ENCODE results near the gene GORASP1. TPM values are rescaled to one million over a fixed set of nuclear protein-coding genes. Genes with fewer than 3 reads are reported as not detected.
"Not testable (repeated sequence)": the region's sequence is repeated elsewhere in the genome, so short reads cannot be mapped to it uniquely, and the experiment has no call there.

GORASP1 gene
- total RNA-seq, 1 donor from 2014 or later = 35.6 TPM

DNA sequence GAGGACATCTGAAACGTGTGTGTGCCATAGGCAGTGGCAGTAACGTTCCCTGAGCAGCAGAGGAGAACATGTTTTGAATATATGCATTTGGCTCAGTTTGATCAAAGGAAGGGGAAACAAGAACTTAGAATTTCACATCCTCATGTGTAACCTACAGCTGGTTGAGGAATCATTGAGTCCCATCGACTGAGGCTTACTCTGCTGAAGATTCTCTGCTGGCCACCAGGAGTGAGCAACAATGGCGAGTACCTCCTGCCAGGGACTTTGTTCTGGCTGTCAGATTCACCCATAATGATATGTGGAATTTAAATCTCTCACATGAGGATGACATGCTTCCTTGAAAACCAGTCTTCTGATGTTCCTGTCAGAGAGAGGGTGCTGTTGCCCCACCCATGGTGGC is 21.3 kb downstream of the GORASP1 start:
- no peak overlapping the region for H3K4me3 Mint-ChIP-seq
- intact Hi-C loops (cut with micrococcal nuclease) = no loop called here
- no peak for DNase-seq (ENCODE audit: low spot score)
- H3K4me1 Mint-ChIP-seq (ENCODE audit: low read depth) = peaks cover 23% of the 10 kb centered on the region
- no peaks in the 10 kb centered on the region for H3K9me3 Mint-ChIP-seq
- H3K36me3 Mint-ChIP-seq (ENCODE audit: low read depth) = peaks cover 50% of the 10 kb centered on the region
- H3K27ac Mint-ChIP-seq = no peak overlapping the region
- no peaks in the 10 kb centered on the region for H3K27me3 Mint-ChIP-seq (ENCODE audit: insufficient read depth)

DNA sequence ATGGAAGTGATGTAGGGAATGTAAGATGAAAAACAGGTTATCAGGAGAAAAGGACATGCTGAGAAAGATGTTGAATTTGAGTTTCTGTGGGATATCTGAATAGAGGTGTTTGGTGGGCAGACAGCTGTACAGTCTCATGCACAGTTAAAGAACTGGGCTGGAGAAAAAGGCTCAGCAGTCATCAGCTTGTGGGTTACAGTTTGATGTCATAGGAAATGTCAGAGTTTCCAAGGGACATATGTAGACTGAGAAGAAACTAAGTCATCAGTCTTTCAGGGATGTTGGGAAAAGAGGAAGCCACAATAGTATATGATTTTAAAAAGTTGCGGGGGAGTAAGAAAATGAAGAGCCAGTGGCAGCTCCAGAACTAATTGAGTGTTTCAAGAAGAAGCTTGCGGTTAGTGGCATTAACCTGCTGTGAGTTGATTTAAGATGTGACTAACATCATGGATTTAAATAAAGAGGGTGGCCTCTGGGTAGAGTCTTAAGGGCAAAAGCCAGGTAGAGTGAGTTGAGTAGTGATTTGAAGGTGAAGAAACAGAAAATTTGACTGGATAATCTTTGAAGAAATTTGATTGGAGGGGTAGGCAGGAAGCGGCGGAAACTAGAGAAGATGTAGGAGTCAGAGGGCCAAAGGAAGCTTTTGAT is 24.6 kb downstream of the GORASP1 start:
- peaks cover 42% of the 10 kb centered on the region for H3K36me3 Mint-ChIP-seq (ENCODE audit: low read depth)
- peaks cover 45% of the 10 kb centered on the region for H3K4me1 Mint-ChIP-seq (ENCODE audit: low read depth)
- no peaks in the 10 kb centered on the region for H3K27me3 Mint-ChIP-seq (ENCODE audit: insufficient read depth)
- H3K27ac Mint-ChIP-seq = peak overlapping the region; percentile 16
- H3K4me3 Mint-ChIP-seq = no peak overlapping the region
- H3K9me3 Mint-ChIP-seq = no peaks in the 10 kb centered on the region
- intact Hi-C loops (cut with micrococcal nuclease) = no loop called here
- DNase-seq (ENCODE audit: low spot score) = no peak

DNA sequence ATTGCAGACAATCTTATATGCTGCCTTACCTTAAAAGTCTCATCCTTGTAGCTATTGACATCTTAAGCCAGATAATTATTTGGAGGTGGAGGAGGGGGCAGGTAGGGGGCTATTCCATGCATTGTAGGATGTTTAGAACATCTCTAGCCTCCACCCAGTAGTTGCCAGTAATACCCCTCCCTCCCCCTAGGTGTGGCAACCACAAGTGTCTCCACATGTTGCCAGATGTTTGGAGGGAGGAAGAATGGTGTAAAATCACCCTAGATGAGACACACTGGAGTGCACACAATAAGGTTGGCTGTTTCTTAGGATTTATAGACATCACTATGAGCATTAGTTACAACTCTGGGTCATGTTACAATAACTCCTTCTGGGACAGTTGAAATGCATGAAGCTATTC is 27.4 kb downstream of the GORASP1 start:
- peaks cover 53% of the 10 kb centered on the region for H3K36me3 Mint-ChIP-seq (ENCODE audit: low read depth)
- peaks cover 3% of the 10 kb centered on the region for H3K9me3 Mint-ChIP-seq
- DNase-seq (ENCODE audit: low spot score) = no peak
- H3K27ac Mint-ChIP-seq = no peak overlapping the region
- no peaks in the 10 kb centered on the region for H3K27me3 Mint-ChIP-seq (ENCODE audit: insufficient read depth)
- no peak overlapping the region for H3K4me3 Mint-ChIP-seq
- intact Hi-C loops (cut with micrococcal nuclease) = no loop called here
- H3K4me1 Mint-ChIP-seq (ENCODE audit: low read depth) = peaks cover 52% of the 10 kb centered on the region

DNA sequence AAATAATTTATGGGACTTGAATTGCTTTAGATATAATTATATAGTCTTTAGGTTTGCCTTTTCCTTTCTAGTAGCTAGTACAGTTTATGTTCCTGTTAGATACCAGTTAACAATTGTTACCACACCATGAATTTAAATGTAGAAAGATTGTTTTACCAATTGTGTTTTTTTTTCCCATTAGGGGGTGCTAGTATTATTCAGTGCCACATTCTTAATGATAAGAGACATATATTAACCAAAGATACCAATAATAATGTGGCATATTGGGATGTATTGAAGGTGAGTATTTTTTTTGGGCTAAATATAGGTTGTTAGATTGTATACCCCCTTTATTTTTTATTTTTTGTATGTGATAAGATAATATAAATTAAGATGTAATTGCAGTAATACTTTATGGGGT is 27.9 kb downstream of the GORASP1 start:
- intact Hi-C loops (cut with micrococcal nuclease) = no loop called here
- Mint-ChIP-seq H3K4me1 (ENCODE audit: low read depth) (peaks cover 52% of the 10 kb centered on the region), H3K36me3 (ENCODE audit: low read depth) (peaks cover 57% of the 10 kb centered on the region), H3K27ac (no peak overlapping the region), H3K27me3 (ENCODE audit: insufficient read depth) (no peaks in the 10 kb centered on the region), H3K9me3 (peaks cover 6% of the 10 kb centered on the region), H3K4me3 (no peak overlapping the region)
- no peak for DNase-seq (ENCODE audit: low spot score)

DNA sequence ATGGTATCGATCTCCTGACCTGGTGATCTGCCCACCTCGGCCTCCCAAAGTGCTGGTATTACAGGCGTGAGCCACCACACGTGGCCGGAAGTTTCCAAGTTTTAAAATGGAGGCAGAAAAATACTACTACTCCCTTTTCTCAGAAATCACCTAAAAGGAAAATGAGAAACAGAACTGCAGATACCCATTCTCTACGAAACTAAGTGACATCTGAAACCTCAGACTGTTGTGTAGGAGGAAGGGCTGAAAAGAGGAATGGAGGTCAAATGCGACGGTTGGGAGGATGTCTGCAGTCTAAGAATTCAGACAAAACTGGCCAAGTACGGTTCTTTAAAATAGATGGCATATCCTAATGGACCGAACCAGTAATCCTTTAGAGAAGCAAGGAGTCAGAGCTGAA is 31.5 kb downstream of the GORASP1 start:
- intact Hi-C loops (cut with micrococcal nuclease) = no loop called here
- no peak for DNase-seq (ENCODE audit: low spot score)
- Mint-ChIP-seq H3K4me1 (ENCODE audit: low read depth) (peaks cover 27% of the 10 kb centered on the region), H3K4me3 (no peak overlapping the region), H3K9me3 (peaks cover 6% of the 10 kb centered on the region), H3K27me3 (ENCODE audit: insufficient read depth) (no peaks in the 10 kb centered on the region), H3K36me3 (ENCODE audit: low read depth) (peaks cover 62% of the 10 kb centered on the region), H3K27ac (peak overlapping the region; percentile 10)

DNA sequence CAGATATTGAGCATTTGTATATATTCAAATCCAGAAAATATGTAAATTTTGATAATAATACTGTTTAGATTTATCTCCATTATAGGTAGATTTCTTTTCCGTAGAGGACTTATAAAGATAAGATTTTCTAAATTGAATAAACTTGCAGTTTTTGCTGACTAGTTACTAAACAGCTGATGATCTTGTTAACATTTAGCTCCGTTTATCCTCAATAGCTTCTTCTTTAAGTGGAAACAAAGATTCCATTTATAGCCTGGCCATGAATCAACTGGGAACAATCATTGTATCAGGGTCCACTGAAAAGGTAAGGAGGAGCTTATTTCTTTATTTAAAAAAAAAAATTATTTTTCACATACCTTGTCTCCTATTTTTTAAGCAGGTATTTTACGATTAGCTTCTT is 38.9 kb downstream of the GORASP1 start:
- no peak overlapping the region for H3K27ac Mint-ChIP-seq
- H3K9me3 Mint-ChIP-seq = no peaks in the 10 kb centered on the region
- intact Hi-C loops (cut with micrococcal nuclease) = no loop called here
- no peak overlapping the region for H3K4me3 Mint-ChIP-seq
- peaks cover 7% of the 10 kb centered on the region for H3K4me1 Mint-ChIP-seq (ENCODE audit: low read depth)
- no peaks in the 10 kb centered on the region for H3K27me3 Mint-ChIP-seq (ENCODE audit: insufficient read depth)
- peaks cover 54% of the 10 kb centered on the region for H3K36me3 Mint-ChIP-seq (ENCODE audit: low read depth)
- no peak for DNase-seq (ENCODE audit: low spot score)

DNA sequence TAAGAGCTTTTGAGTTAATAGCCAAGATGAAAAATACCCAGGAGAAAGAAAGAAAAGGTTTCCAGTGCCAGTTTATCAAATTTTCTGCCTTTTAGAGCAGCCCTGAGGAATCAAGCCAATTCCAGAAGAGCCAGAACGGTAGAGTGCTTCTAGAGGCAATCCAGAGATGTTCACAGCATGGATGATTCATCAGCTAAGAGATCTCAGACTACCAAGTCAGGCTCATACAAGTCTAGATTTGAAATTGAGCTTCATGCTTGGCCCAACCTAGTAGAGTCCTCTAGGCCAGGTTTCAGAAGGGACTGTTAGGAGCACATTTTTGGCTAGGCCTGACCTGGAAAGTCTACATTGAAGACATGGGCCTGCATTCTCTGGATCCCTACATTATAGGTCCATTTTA is 40.1 kb downstream of the GORASP1 start:
- Mint-ChIP-seq H3K36me3 (ENCODE audit: low read depth) (peaks cover 44% of the 10 kb centered on the region), H3K27me3 (ENCODE audit: insufficient read depth) (no peaks in the 10 kb centered on the region), H3K9me3 (no peaks in the 10 kb centered on the region), H3K4me1 (ENCODE audit: low read depth) (peaks cover 7% of the 10 kb centered on the region), H3K4me3 (no peak overlapping the region), H3K27ac (no peak overlapping the region)
- intact Hi-C loops (cut with micrococcal nuclease) = no loop called here
- no peak for DNase-seq (ENCODE audit: low spot score)

DNA sequence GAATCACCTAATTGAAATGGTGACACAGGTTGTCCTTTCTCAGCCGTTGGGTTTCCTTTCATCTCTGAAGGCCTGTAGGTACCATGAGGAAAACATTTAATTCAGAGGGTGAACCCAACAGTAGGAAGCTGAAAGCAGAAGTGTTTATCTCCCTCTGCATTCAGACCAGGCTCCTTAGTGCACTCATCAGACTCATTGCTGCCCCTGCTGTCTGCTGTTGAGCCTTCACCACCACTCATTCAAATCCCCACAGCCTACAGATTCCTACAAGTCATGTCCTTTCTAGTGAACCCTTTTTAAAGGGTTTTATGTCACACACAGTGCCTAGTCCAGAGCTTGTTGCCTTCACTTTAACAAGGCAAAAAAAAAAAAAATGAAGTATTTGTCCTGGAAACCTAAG is 42.2 kb downstream of the GORASP1 start:
- intact Hi-C loops (cut with micrococcal nuclease) = no loop called here
- Mint-ChIP-seq H3K27me3 (ENCODE audit: insufficient read depth) (no peaks in the 10 kb centered on the region), H3K4me1 (ENCODE audit: low read depth) (peaks cover 7% of the 10 kb centered on the region), H3K36me3 (ENCODE audit: low read depth) (peaks cover 40% of the 10 kb centered on the region), H3K4me3 (no peak overlapping the region), H3K9me3 (peaks cover 3% of the 10 kb centered on the region), H3K27ac (no peak overlapping the region)
- DNase-seq (ENCODE audit: low spot score) = peak; percentile 13

DNA sequence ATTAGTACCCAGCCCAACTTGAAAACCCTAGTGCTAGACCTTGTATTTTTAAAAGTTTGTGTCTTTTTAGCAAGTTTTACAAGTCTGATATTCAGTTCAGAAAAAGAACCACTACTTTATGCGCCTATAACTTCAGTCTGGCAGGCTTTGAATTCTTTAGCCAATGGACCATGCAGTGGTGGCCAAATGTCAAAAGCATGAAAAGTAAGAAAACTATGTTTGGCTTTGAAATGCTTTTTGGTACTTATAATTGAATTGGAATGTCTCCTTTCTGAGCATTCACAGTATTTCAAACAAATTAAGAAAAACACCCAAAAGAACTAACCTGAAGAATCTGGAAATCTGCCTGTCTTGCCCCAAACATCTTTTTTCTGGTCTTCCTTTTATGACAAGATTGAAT is 42.8 kb downstream of the GORASP1 start:
- H3K36me3 Mint-ChIP-seq (ENCODE audit: low read depth) = peaks cover 39% of the 10 kb centered on the region
- intact Hi-C loops (cut with micrococcal nuclease) = no loop called here
- no peak overlapping the region for H3K4me3 Mint-ChIP-seq
- no peak overlapping the region for H3K27ac Mint-ChIP-seq
- peaks cover 3% of the 10 kb centered on the region for H3K9me3 Mint-ChIP-seq
- H3K27me3 Mint-ChIP-seq (ENCODE audit: insufficient read depth) = no peaks in the 10 kb centered on the region
- H3K4me1 Mint-ChIP-seq (ENCODE audit: low read depth) = peaks cover 7% of the 10 kb centered on the region
- no peak for DNase-seq (ENCODE audit: low spot score)

DNA sequence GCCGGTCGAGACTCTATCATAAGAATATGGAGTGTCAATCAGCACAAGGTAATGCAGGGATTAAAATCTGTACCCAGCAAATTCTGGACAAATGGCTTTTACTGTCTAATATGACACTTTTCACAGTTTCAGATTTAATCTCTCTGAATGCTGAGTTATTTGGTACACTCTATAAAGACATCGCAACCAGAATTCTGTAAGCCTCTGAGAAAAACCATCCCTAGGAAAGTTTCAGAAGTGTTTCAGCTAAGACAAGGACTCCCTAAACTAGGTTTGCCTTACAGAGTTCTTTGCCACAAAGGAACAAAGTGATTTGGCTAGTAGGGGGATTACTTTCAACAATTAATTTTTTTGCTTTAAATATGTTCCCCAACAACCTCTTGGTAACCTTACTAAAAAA is 44.3 kb downstream of the GORASP1 start:
- Mint-ChIP-seq H3K4me1 (ENCODE audit: low read depth) (peaks cover 7% of the 10 kb centered on the region), H3K9me3 (peaks cover 3% of the 10 kb centered on the region), H3K27ac (no peak overlapping the region), H3K36me3 (ENCODE audit: low read depth) (peaks cover 41% of the 10 kb centered on the region), H3K4me3 (no peak overlapping the region), H3K27me3 (ENCODE audit: insufficient read depth) (no peaks in the 10 kb centered on the region)
- DNase-seq (ENCODE audit: low spot score) = no peak
- intact Hi-C loops (cut with micrococcal nuclease) = no loop called here

DNA sequence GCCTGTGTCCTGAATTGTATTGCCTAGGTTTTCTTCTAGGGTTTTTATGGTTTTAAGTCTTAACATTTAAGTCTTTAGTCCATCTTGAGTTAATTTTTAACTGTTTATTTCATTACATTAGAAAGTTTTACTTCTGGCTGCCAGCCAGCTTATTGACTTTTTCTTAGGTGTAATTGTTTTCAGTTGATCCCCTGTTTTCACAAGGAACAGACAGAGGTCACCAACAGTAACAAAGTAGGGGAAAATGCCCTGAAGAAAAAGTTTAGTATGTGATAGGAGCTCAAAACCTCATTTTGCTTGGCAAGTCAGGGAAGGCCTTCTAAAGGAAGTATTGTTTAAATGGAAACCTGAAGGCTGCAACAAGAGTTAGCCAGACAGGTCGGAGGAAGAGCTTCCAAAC is 45.2 kb downstream of the GORASP1 start:
- Mint-ChIP-seq H3K27me3 (ENCODE audit: insufficient read depth) (no peaks in the 10 kb centered on the region), H3K9me3 (peaks cover 3% of the 10 kb centered on the region), H3K4me3 (no peak overlapping the region), H3K27ac (no peak overlapping the region), H3K4me1 (ENCODE audit: low read depth) (peaks cover 7% of the 10 kb centered on the region), H3K36me3 (ENCODE audit: low read depth) (peaks cover 34% of the 10 kb centered on the region)
- DNase-seq (ENCODE audit: low spot score) = no peak
- intact Hi-C loops (cut with micrococcal nuclease) = no loop called here

DNA sequence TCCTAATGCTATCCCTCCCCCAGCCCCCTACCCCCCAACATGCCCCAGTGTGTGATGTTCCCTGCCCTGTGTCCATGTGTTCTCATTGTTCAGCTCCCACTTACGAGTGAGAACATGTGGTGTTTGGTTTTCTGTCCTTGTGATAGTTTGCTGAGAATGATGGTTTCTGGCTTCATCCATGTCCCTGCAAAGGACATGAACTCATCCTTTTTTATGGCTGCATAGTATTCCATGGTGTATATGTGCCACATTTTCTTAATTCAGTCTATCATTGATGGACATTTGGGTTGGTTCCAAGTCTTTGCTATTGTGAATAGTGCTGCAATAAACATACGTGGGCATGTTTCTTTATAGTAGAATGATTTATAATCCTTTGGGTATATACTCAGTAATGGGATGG is 46.2 kb downstream of the GORASP1 start:
- H3K9me3 Mint-ChIP-seq; intact Hi-C loops (cut with micrococcal nuclease); H3K27me3 Mint-ChIP-seq (ENCODE audit: insufficient read depth); DNase-seq (ENCODE audit: low spot score); H3K4me3 Mint-ChIP-seq; H3K27ac Mint-ChIP-seq: not testable (repeated sequence)
- Mint-ChIP-seq H3K4me1 (ENCODE audit: low read depth) (peaks cover 16% of the 10 kb centered on the region), H3K36me3 (ENCODE audit: low read depth) (peaks cover 25% of the 10 kb centered on the region)

DNA sequence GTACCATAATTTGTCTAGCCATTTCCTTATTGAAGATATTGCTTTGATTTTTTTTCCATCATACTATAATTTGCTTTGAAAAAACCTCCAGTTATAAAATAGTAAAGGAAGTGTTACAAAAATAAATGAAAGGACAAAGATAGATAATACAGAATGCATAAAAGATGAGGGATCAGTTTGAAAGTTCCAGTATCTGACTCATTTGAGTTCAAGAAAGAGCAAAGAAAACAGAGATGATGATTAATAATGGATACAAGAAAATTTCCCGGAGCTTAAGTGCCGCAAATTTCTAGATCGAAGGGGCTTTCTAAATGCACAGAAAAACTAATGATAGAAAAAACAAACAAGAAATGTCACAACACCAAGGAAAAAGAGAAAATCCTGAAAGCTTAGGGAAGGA is 51.3 kb downstream of the GORASP1 start:
- DNase-seq (ENCODE audit: low spot score) = no peak

DNA sequence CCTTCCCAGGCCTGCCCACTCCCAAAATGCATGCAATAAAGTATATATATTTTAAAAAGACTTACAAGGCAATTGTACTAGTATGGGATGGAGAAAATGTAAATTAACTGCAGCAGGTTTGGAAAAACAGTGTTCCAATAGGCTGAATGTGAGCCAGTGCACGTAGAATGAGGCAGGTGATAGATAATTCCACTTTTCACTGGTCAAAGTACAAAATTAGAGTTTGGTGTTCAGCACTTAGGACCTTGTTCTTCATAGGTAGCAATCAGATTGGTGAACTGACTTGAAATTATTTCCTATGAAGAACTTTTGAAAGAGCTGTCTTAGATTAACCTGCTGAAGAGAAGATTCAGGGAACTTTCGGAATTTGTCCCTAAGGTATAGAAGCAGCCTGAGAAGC is 53.7 kb downstream of the GORASP1 start:
- no peak for DNase-seq (ENCODE audit: low spot score)
- H3K27ac Mint-ChIP-seq = no peak overlapping the region
- intact Hi-C loops (cut with micrococcal nuclease) = loop anchor here (2.0 to 5.0 kb wide), 4 partner anchors 55 to 916 kb away; partner anchors contain the start of genes ACAA1 and MYD88
- H3K4me3 Mint-ChIP-seq = peak overlapping the region; percentile 60
- no peaks in the 10 kb centered on the region for H3K9me3 Mint-ChIP-seq
- no peaks in the 10 kb centered on the region for H3K27me3 Mint-ChIP-seq (ENCODE audit: insufficient read depth)
- H3K4me1 Mint-ChIP-seq (ENCODE audit: low read depth) = peaks cover 32% of the 10 kb centered on the region
- no peaks in the 10 kb centered on the region for H3K36me3 Mint-ChIP-seq (ENCODE audit: low read depth)

More for the DNA sequence above, 51.3 kb downstream of the GORASP1 start:
- no peak overlapping the region for H3K4me3 Mint-ChIP-seq
- H3K27ac Mint-ChIP-seq = no peak overlapping the region
- H3K36me3 Mint-ChIP-seq (ENCODE audit: low read depth) = peaks cover 3% of the 10 kb centered on the region
- peaks cover 30% of the 10 kb centered on the region for H3K4me1 Mint-ChIP-seq (ENCODE audit: low read depth)
- no peaks in the 10 kb centered on the region for H3K27me3 Mint-ChIP-seq (ENCODE audit: insufficient read depth)
- peaks cover under 1% of the 10 kb centered on the region for H3K9me3 Mint-ChIP-seq
- intact Hi-C loops (cut with micrococcal nuclease) = no loop called here

Data from activated T-helper 1 cell treated with anti-CD3 and anti-CD28 coated beads, Interleukin-12 subunit alpha, Interleukin-12 subunit beta, Interleukin-2, Interleukin-4 antibody, amounts not matched to agents 30 ng/mL and 10 ng/mL and 1 ng/mL, durations not matched to agents 14 hours and 24 hours and 36 hours (primary cell).